Erythroblast (primary cell): ENCODE results near the gene TMEM154.

Source experiments
- GATA1 ChIP-seq: IDR thresholded peaks from 2 replicates; pipeline ENCODE4 v1.6.1; 2011; ENCODE audit warnings: low read depth, mild to moderate bottlenecking, control low read depth, low read length, moderate library complexity
- POLR2A ChIP-seq: IDR thresholded peaks from 2 replicates; pipeline ENCODE4 v1.6.1; 2011; ENCODE audit warnings: mild to moderate bottlenecking, low read length

- TF ChIP-seq POLR2A (no peak), GATA1 (no peak)
Measured at GRCh38 chr4:152630324-152630723, 49.5 kb downstream of the TMEM154 start.
